IMR-90 (cell line): ENCODE results near the gene SOD2. TPM values are rescaled to one million over a fixed set of nuclear protein-coding genes. Genes with fewer than 3 reads are reported as not detected.

Experiments
- ATAC-seq: fragments of 200-7000 bp; cut with Tn5 transposase; 2 replicates; pipeline ENCODE4 v1.9.1; 2020; ENCODE audit warnings: low read depth, mild to moderate bottlenecking, moderate library complexity
- BruUV-seq: library from RNA; stranded (reverse); fragments of 400-500 nt; replicated peaks from 2 replicates; lab custom pipeline; 2021; lab: Mats Ljungman, UMichigan
- CTCF ChIA-PET: fragments of 300-600 bp; formaldehyde crosslinking; extraction: SDS; loops from one replicate; lab custom pipeline; 2021; ENCODE audit warnings: antibody characterized with exemption; lab: Yijun Ruan, JAX
- POLR2A ChIA-PET: fragments of 300-600 bp; sonication (Branson Sonifier 250); formaldehyde crosslinking; loops from one replicate; lab custom pipeline; 2022; ENCODE audit warnings: antibody characterized with exemption; ENCODE audit not compliant: unreplicated experiment; lab: Charles Lee
- DNase-seq: peaks from one replicate; pipeline ENCODE4 v3.0.0; 2013
- H2AFZ ChIP-seq: replicated peaks from 2 replicates; pipeline ENCODE3; 2013; ENCODE audit warnings: low read length, mild to moderate bottlenecking; ENCODE audit not compliant: poor library complexity
- H2AK5ac ChIP-seq: 2 replicates; pipeline ENCODE4 v1.6.1; 2013; ENCODE audit warnings: low read depth, low read length, inconsistent platforms
- H2AK9ac ChIP-seq: replicated peaks from 2 replicates; pipeline ENCODE3; 2013; ENCODE audit warnings: mild to moderate bottlenecking, low read depth, low read length, moderate library complexity; ENCODE audit not compliant: poor library complexity
- H2BK120ac ChIP-seq: 2 replicates; pipeline ENCODE4 v1.6.1; 2013; ENCODE audit warnings: low read depth, low read length, inconsistent platforms
- H2BK15ac ChIP-seq: 3 replicates; pipeline ENCODE4 v1.6.1; 2013; ENCODE audit warnings: low read depth, low read length, inconsistent platforms
- H2BK20ac ChIP-seq: 2 replicates; pipeline ENCODE4 v1.6.1; 2013; ENCODE audit warnings: low read depth, mild to moderate bottlenecking, inconsistent platforms, low read length, moderate library complexity
- H2BK5ac ChIP-seq: 2 replicates; pipeline ENCODE4 v1.6.1; 2013; ENCODE audit warnings: mild to moderate bottlenecking, low read depth, low read length, inconsistent platforms; ENCODE audit not compliant: poor library complexity, severe bottlenecking
- H3K14ac ChIP-seq: replicated peaks from 2 replicates; pipeline ENCODE4 v1.6.1; 2013; ENCODE audit warnings: low read depth, low read length, inconsistent platforms
- H3K18ac ChIP-seq: 2 replicates; pipeline ENCODE4 v1.6.1; 2013; ENCODE audit warnings: low read depth, low read length, control low read depth
- H3K23ac ChIP-seq: 2 replicates; pipeline ENCODE4 v1.6.1; 2013; ENCODE audit warnings: low read depth, low read length, inconsistent platforms
- H3K27ac ChIP-seq: 2 replicates; pipeline ENCODE4 v1.5.1; 2013; ENCODE audit warnings: mild to moderate bottlenecking, control low read depth, low read length; ENCODE audit not compliant: insufficient read depth
- H3K27me3 ChIP-seq: 2 replicates; pipeline ENCODE4 v1.6.1; 2013; ENCODE audit warnings: low read length; ENCODE audit not compliant: control insufficient read depth, insufficient read depth
- H3K36me3 ChIP-seq: 2 replicates; pipeline ENCODE4 v1.6.1; 2013; ENCODE audit warnings: low read length, mixed read lengths; ENCODE audit not compliant: control insufficient read depth, insufficient read depth
- H3K4ac ChIP-seq: 2 replicates; pipeline ENCODE4 v1.6.1; 2013; ENCODE audit warnings: low read depth, low read length, inconsistent platforms
- H3K4me1 ChIP-seq: 2 replicates; pipeline ENCODE4 v1.6.1; 2013; ENCODE audit warnings: low read length, mixed read lengths; ENCODE audit not compliant: control insufficient read depth, insufficient read depth
- H3K4me2 ChIP-seq: 2 replicates; pipeline ENCODE4 v1.6.1; 2013; ENCODE audit warnings: low read depth, mild to moderate bottlenecking, control low read depth, low read length, moderate library complexity
- H3K4me3 ChIP-seq: 2 replicates; pipeline ENCODE4 v1.5.1; 2013; ENCODE audit warnings: low read depth, mild to moderate bottlenecking, control low read depth, low read length, moderate library complexity; ENCODE audit not compliant: insufficient read depth
- H3K56ac ChIP-seq: 2 replicates; pipeline ENCODE4 v1.6.1; 2013; ENCODE audit warnings: low read length, inconsistent platforms; ENCODE audit not compliant: insufficient read depth; ENCODE audit errors: extremely low read depth
- H3K79me1 ChIP-seq, 2 experiments: 2 replicates each; pipeline ENCODE4 v1.6.1; 2013; ENCODE audit warnings: low read length in 2 of 2, inconsistent platforms in 1 of 2, low read depth in 1 of 2
- H3K9ac ChIP-seq: 2 replicates; pipeline ENCODE4 v1.6.1; 2013; ENCODE audit warnings: low read depth, low read length, control low read depth
- H3K9me1 ChIP-seq: 2 replicates; pipeline ENCODE4 v1.6.1; 2013; ENCODE audit warnings: low read length, inconsistent platforms; ENCODE audit not compliant: insufficient read depth
- H3K9me3 ChIP-seq: 2 replicates; pipeline ENCODE4 v1.6.1; 2013; ENCODE audit warnings: low read length; ENCODE audit not compliant: control insufficient read depth, insufficient read depth
- H4K20me1 ChIP-seq: 2 replicates; pipeline ENCODE4 v1.6.1; 2013; ENCODE audit warnings: low read length, inconsistent platforms; ENCODE audit not compliant: insufficient read depth
- H4K5ac ChIP-seq: 2 replicates; pipeline ENCODE4 v1.6.1; 2013; ENCODE audit warnings: mild to moderate bottlenecking, low read depth, low read length, control low read depth
- H4K8ac ChIP-seq, 2 experiments: 2 replicates each; pipeline ENCODE4 v1.6.1; 2013; ENCODE audit warnings: low read depth in 2 of 2, low read length in 2 of 2, control low read depth in 1 of 2, inconsistent platforms in 1 of 2
- H4K91ac ChIP-seq: 2 replicates; pipeline ENCODE4 v1.6.1; 2013; ENCODE audit warnings: low read depth, low read length, inconsistent platforms; ENCODE audit not compliant: insufficient read depth
- BHLHE40 ChIP-seq: fragments of 150-350 bp; IDR thresholded peaks from 2 replicates; pipeline ENCODE4 v1.6.1; 2016; ENCODE audit warnings: mild to moderate bottlenecking, low read depth, low read length
- CEBPB ChIP-seq: IDR thresholded peaks from 2 replicates; pipeline ENCODE4 v1.6.1; 2012; ENCODE audit warnings: low read depth, low read length, improper control_type of control experiment
- CHD1 ChIP-seq: IDR thresholded peaks from 2 replicates; pipeline ENCODE4 v1.6.1; 2012; ENCODE audit warnings: low read depth, low read length, improper control_type of control experiment
- CTCF ChIP-seq: conservative IDR thresholded peaks from 2 replicates; pipeline ENCODE4 v1.5.1; 2012; ENCODE audit warnings: mild to moderate bottlenecking, low read depth, low read length, improper control_type of control experiment
- FOS ChIP-seq: fragments of 150-350 bp; IDR thresholded peaks from 2 replicates; pipeline ENCODE4 v1.6.1; 2016; ENCODE audit warnings: low read depth, low read length
- MAFK ChIP-seq: IDR thresholded peaks from 2 replicates; pipeline ENCODE4 v1.6.1; 2012; ENCODE audit warnings: low read depth, low read length, improper control_type of control experiment
- MAZ ChIP-seq: IDR thresholded peaks from 2 replicates; pipeline ENCODE4 v1.6.1; 2012; ENCODE audit warnings: low read depth, mild to moderate bottlenecking, low read length, improper control_type of control experiment, moderate library complexity, borderline replicate concordance
- MXI1 ChIP-seq: IDR thresholded peaks from 2 replicates; pipeline ENCODE4 v1.6.1; 2012; ENCODE audit warnings: low read depth, mild to moderate bottlenecking, low read length, moderate library complexity, borderline replicate concordance
- NFE2L2 ChIP-seq: fragments of 150-350 bp; IDR thresholded peaks from 2 replicates; pipeline ENCODE4 v1.6.1; 2016; ENCODE audit warnings: low read depth, mild to moderate bottlenecking, low read length
- POLR2A ChIP-seq: IDR thresholded peaks from 2 replicates; pipeline ENCODE4 v1.6.1; 2012; ENCODE audit warnings: mild to moderate bottlenecking, low read depth, low read length
- RAD21 ChIP-seq: IDR thresholded peaks from 2 replicates; pipeline ENCODE4 v1.6.1; 2012; ENCODE audit warnings: low read length, improper control_type of control experiment
- RCOR1 ChIP-seq: IDR thresholded peaks from 2 replicates; pipeline ENCODE4 v1.6.1; 2012; ENCODE audit warnings: mild to moderate bottlenecking, low read length, improper control_type of control experiment; ENCODE audit not compliant: insufficient replicate concordance
- RFX5 ChIP-seq: IDR thresholded peaks from 2 replicates; pipeline ENCODE4 v1.8.0; 2012; ENCODE audit warnings: low read depth, mild to moderate bottlenecking, low read length, moderate library complexity
- SMC3 ChIP-seq: fragments of 150-350 bp; IDR thresholded peaks from 2 replicates; pipeline ENCODE4 v1.6.1; 2016; ENCODE audit warnings: low read depth, mild to moderate bottlenecking, antibody characterized with exemption, low read length, moderate library complexity
- WGBS, 2 experiments: methylation state at CpG; one replicate each; pipeline versions ENCODE4 v1.1.5 to v1.1.7; 2013; ENCODE audit warnings: missing lambda C conversion rate in 2 of 2; ENCODE audit not compliant: insufficient read length in 1 of 2; ENCODE audit errors: extremely low coverage in 2 of 2; 5-methylcytosine and 5-hydroxymethylcytosine counted together
- dilution Hi-C: fragments of 300-500 bp; cut with HindIII; formaldehyde crosslinking; loops from one replicate; pipeline ENCODE4 v1.14.3; 2018; ENCODE audit warnings: low sequenced_read_pairs; ENCODE audit not compliant: unreplicated experiment
- in situ Hi-C: fragments of 300-500 bp; cut with MboI; formaldehyde crosslinking; loops from 3 replicates; pipeline ENCODE4 v1.14.3; 2019; ENCODE audit warnings: low sequenced_read_pairs, inconsistent platforms, mixed read lengths
- intact Hi-C: fragments of 100-400 bp; cut with micrococcal nuclease; formaldehyde crosslinking; loops from 2 replicates; pipeline ENCODE4 v1.10.0; 2022
- polyA plus RNA-seq, 3 experiments: library from polyadenylated mRNA; depleted of rRNA; stranded (reverse); fragments of >200 nt; gene quantifications; 2 replicates each; pipeline ENCODE4 v1.2.3, GENCODE V29; 2012; ENCODE audit warnings: low replicate concordance in 1 of 3
- total RNA-seq: library from RNA; depleted of rRNA; stranded (reverse); fragments of >200 nt; gene quantifications from 2 replicates; pipeline ENCODE4 v1.2.3, GENCODE V29; 2012
- TF ChIP-seq, protein P1 (sequence below): fragments of 150-350 bp; IDR thresholded peaks from 2 replicates; pipeline ENCODE4 v1.6.1; 2016; ENCODE audit warnings: low read depth, mild to moderate bottlenecking, low read length, moderate library complexity, borderline replicate concordance
- TF ChIP-seq, protein P2 (sequence below): fragments of 150-350 bp; IDR thresholded peaks from 2 replicates; pipeline ENCODE4 v1.6.1; 2017; ENCODE audit warnings: mild to moderate bottlenecking, antibody characterized with exemption, low read length, low read depth

SOD2 gene
- total and polyA plus RNA-seq, 2 of the 4 experiments (the other 2 are of a cell fraction): 173 to 243 TPM

GRCh38 chr6:159691963-159692287 lies 1.1 kb downstream of the SOD2 start:
- Histone ChIP-seq H3K4me2 (peak overlapping the region; percentile 94), H3K9me3 (no peaks in the 10 kb centered on the region), H4K91ac (peak overlapping the region; percentile 40; the same call in 1 of the 2 replicates), H3K56ac (peak overlapping the region; percentile 44; the same call in 1 of the 2 replicates), H3K4me3 (peak overlapping the region; percentile 99), H4K5ac (peak overlapping the region; percentile 7; the same call in 1 of the 2 replicates), H3K23ac (peak overlapping the region; percentile 97), H3K27ac (peak overlapping the region; percentile 79), H3K79me1 (peaks cover 20 to 62% of the 10 kb centered on the region in 2 experiments; a peak in 3 of 4 replicates), H3K18ac (peak overlapping the region; percentile 76), H2AK5ac (peak overlapping the region; percentile 77; the same call in 1 of the 2 replicates), H4K8ac (peak overlapping the region in 1 of 2 experiments; percentile 49; a peak in 2 of 4 replicates), H2BK15ac (0 out of 3 replicates have a peak overlapping the region, but pooled peaks have one; percentile 55), H3K9ac (peak overlapping the region; percentile 78), H2BK5ac (peak overlapping the region; percentile 81), H3K9me1 (peaks cover 17% of the 10 kb centered on the region), H3K27me3 (no peaks in the 10 kb centered on the region), H3K36me3 (peaks cover 28% of the 10 kb centered on the region), H2BK20ac (no peak overlapping the region), H3K4ac (peak overlapping the region; percentile 74), H3K14ac (peak overlapping the region; percentile 89), H2AK9ac (peak overlapping the region; percentile 88), H4K20me1 (peaks cover 11% of the 10 kb centered on the region), H2BK120ac (peak overlapping the region; percentile 46; the same call in 1 of the 2 replicates), H3K4me1 (peaks cover 12% of the 10 kb centered on the region), H2AFZ (peak overlapping the region; percentile 0)
- ChIA-PET POLR2A (no interaction called here), CTCF (interaction anchor here (0.6 to 1.9 kb wide), 8 partner anchors 10 to 249 kb away, joined by 3 to 5 read pairs (median 4); partner anchors contain the start of genes MRPL18 and TCP1)
- no TSS peak for BruUV-seq
- in situ Hi-C loops: loop anchor here (5.0 to 25.0 kb wide), 3 partner anchors 40 to 270 kb away; partner anchors contain the start of genes ACAT2 and IGF2R
- no CpG with 5 or more reads among the region's 7 CpGs for WGBS, 2 experiments
- dilution Hi-C loops: no loop called here
- TF ChIP-seq NFE2L2 (no peak), BHLHE40 (no peak), RFX5 (no peak), RCOR1 (no peak), RAD21 (no peak), POLR2A (no peak), MAFK (no peak), MAZ (no peak), SMC3 (no peak), CHD1 (no peak), FOS (no peak), CTCF (no peak), CEBPB (no peak), MXI1 (no peak)
- TF ChIP-seq, protein P1, sequence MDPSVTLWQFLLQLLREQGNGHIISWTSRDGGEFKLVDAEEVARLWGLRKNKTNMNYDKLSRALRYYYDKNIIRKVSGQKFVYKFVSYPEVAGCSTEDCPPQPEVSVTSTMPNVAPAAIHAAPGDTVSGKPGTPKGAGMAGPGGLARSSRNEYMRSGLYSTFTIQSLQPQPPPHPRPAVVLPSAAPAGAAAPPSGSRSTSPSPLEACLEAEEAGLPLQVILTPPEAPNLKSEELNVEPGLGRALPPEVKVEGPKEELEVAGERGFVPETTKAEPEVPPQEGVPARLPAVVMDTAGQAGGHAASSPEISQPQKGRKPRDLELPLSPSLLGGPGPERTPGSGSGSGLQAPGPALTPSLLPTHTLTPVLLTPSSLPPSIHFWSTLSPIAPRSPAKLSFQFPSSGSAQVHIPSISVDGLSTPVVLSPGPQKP: no peak
- TF ChIP-seq, protein P2, sequence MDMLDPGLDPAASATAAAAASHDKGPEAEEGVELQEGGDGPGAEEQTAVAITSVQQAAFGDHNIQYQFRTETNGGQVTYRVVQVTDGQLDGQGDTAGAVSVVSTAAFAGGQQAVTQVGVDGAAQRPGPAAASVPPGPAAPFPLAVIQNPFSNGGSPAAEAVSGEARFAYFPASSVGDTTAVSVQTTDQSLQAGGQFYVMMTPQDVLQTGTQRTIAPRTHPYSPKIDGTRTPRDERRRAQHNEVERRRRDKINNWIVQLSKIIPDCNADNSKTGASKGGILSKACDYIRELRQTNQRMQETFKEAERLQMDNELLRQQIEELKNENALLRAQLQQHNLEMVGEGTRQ: no peak
- no peak for DNase-seq
- intact Hi-C loops: loop anchor here (1.0 to 2.0 kb wide), 5 partner anchors 36 to 249 kb away; partner anchors contain the start of gene TCP1
- no peak for ATAC-seq
